Activated effector memory CD4-positive, alpha-beta T cell treated with Interleukin-2 at 50 U/mL for 16 hours (primary cell): ENCODE measurements around the gene CDK19.
"Not testable (repeated sequence)": the region's sequence is repeated elsewhere in the genome, so short reads cannot be mapped to it uniquely, and the experiment has no call there.

ENCODE experiments used
- DNase-seq: peaks from one replicate; pipeline ENCODE4 v3.0.0-alpha.2; 2020

CDK19 gene

GRCh38 chr6:110813338-110814101, 1.7 kb downstream of the CDK19 start:
- no peak for DNase-seq

- no peak for DNase-seq
Observed at GRCh38 chr6:110812719-110813118, 2.5 kb downstream of the CDK19 start.

GRCh38 chr6:110810896-110811586, 4.2 kb downstream of the CDK19 start:
- DNase-seq, result no peak

GRCh38 chr6:110809792-110810191, 5.5 kb downstream of the CDK19 start:
- no peak for DNase-seq

GRCh38 chr6:110802175-110802574, 13.1 kb downstream of the CDK19 start:
- not testable (repeated sequence) for DNase-seq

- DNase-seq, result no peak
Observed at GRCh38 chr6:110800839-110801196, 14.5 kb downstream of the CDK19 start.

- DNase-seq, result no peak
Observed at GRCh38 chr6:110800196-110800838, 15.0 kb downstream of the CDK19 start.

GRCh38 chr6:110799655-110800054, 15.6 kb downstream of the CDK19 start:
- DNase-seq, result no peak

GRCh38 chr6:110799189-110799588, 16.1 kb downstream of the CDK19 start:
- DNase-seq, result no peak

- no peak for DNase-seq
Observed at GRCh38 chr6:110795271-110795670, 20.0 kb downstream of the CDK19 start.

- no peak for DNase-seq
Observed at GRCh38 chr6:110786696-110787095, 28.6 kb downstream of the CDK19 start.

- no peak for DNase-seq
Observed at GRCh38 chr6:110786271-110786670, 29.0 kb downstream of the CDK19 start.

GRCh38 chr6:110784610-110784979, 30.7 kb downstream of the CDK19 start:
- no peak for DNase-seq

- DNase-seq, result no peak
Observed at GRCh38 chr6:110781522-110782214, 33.6 kb downstream of the CDK19 start.

GRCh38 chr6:110778333-110778732, 36.9 kb downstream of the CDK19 start:
- no peak for DNase-seq

GRCh38 chr6:110777636-110778035, 37.6 kb downstream of the CDK19 start:
- no peak for DNase-seq

GRCh38 chr6:110776413-110776812, 38.9 kb downstream of the CDK19 start:
- no peak for DNase-seq

- DNase-seq, result no peak
Observed at GRCh38 chr6:110769923-110770322, 45.3 kb downstream of the CDK19 start.

- no peak for DNase-seq
Observed at GRCh38 chr6:110768057-110768456, 47.2 kb downstream of the CDK19 start.

GRCh38 chr6:110761371-110761770, 53.9 kb downstream of the CDK19 start:
- DNase-seq, result no peak

GRCh38 chr6:110760589-110760988, 54.7 kb downstream of the CDK19 start:
- DNase-seq, result no peak

GRCh38 chr6:110760098-110760497, 55.2 kb downstream of the CDK19 start:
- not testable (repeated sequence) for DNase-seq

GRCh38 chr6:110757926-110758325, 57.3 kb downstream of the CDK19 start:
- DNase-seq, result no peak

GRCh38 chr6:110756817-110757216, 58.5 kb downstream of the CDK19 start:
- DNase-seq, result no peak
